Limb (tissue), 2 donors: ENCODE data around the gene PYM1.

Experiments used
- DNase-seq, 2 donors: peaks; one replicate each; pipeline ENCODE4 v3.0.0-alpha.2; 2016; ENCODE audit errors: extremely low spot score in 2 of 2

The PYM1 gene

GRCh38 chr12:55927588-55928502 lies at the start of gene PYM1:
TSS of gene PYM1 (minus strand) at chr12:55927894. CDS start at chr12:55927761, 133 bp downstream.
- DNase-seq: peak; percentile 45 to 77

GRCh38 chr12:55974308-55974730 lies 46.6 kb upstream of the PYM1 start:
- DNase-seq: peak in 1 of 2 donors; percentile 23

- DNase-seq: peak; percentile 98 to 100
Observed at GRCh38 chr12:55973599-55974307, 46.1 kb upstream of the PYM1 start, which contains the start of gene RAB5B. TSS of gene RAB5B (plus strand) at chr12:55974078. CDS start at chr12:55986961, 12,883 bp downstream.

DNA sequence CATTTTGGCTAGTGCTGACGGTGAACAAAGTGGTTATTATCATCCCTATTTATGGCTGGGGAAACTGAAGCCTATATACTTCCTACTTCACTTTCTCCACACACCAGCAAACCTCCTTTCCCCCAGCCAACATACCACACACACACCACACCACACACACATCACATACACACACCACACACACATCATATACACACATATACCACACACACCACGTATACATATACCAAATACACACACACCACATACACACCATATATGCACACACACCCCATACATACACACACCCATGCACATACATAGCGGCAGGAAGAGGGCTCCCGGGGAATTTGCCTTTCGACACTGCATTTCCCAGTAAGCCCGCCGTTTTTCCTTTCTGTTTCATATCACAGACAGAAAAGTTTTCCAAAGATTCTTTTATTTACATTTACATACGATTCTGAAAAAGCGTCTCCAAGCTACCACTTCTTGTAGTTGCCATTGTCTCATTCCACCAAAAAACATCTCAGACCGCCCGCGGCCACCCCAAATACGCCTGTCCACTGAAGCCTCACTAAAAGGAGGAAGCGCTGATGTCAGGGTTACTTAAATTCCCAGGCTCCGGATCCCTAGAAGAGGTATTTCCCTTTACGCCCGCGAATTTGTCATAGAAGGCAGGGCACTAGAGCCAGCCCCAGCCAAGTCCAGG lies 45.4 kb upstream of the PYM1 start:
- peak; percentile 51 to 54 for DNase-seq

DNA sequence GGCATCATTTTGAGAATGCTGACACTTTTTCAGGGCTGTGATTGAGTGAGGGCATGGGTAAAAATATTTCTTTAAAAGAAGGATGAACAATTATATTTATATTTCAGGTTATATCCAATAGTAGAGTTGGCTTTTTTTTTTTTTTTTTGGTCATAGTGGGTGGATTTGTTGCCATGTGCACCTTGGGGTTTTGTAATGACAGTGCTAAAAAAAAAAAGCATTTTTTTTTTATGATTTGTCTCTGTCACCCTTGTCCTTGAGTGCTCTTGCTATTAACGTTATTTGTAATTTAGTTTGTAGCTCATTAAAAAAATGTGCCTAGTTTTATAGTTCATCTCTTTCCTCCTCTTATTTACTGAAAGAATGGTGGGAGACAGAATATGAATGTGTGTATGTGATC lies 44.8 kb upstream of the PYM1 start:
- no peak for DNase-seq

DNA sequence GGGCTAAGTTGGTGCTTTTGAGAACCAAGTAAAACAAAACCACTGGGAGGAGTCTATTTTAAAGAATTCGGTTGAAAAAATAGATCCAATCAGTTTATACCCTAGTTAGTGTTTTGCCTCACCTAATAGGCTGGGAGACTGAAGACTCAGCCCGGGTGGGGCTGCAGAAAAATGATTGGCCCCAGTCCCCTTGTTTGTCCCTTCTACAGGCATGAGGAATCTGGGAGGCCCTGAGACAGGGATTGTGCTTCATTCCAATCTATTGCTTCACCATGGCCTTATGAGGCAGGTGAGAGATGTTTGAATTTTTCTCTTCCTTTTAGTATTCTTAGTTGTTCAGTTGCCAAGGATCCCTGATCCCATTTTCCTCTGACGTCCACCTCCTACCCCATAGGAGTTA lies 44.3 kb upstream of the PYM1 start:
- no peak for DNase-seq

DNA sequence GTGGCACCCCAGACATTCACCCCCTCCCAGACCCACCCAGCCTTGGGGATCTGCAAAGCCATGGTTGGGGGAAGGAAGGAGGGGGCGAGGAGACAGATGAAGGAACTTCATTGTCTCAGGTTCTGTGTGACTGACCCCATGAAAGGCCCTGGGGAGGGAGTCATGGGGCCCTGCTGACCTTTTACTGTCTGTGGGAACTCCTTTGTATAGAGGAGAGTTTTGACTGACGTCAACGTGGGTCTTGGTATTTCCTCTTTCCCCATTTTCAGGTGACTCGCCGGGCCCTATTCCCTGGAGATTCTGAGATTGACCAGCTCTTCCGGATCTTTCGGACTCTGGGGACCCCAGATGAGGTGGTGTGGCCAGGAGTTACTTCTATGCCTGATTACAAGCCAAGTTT lies 43.1 kb upstream of the PYM1 start:
- no peak for DNase-seq

DNA sequence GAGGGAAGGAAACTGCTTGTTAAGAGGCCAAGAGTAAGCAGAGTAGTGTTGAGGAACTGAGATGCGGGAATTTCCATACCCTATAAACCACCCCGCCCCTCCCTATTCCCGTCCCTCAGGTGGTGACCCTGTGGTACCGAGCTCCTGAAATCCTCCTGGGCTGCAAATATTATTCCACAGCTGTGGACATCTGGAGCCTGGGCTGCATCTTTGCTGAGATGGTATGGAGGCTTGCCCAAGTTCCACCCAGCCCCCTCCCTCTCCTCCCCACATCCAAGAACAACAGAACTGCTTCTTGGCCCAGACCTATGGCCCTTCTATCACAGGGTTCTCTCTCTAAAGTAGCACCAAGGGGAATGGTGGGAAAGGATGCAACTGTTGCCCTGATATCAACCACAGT lies 41.7 kb upstream of the PYM1 start:
- DNase-seq: no peak

GRCh38 chr12:55966408-55967281 lies 39.0 kb upstream of the PYM1 start, which contains the start of gene CDK2:
TSS of gene CDK2 (plus strand) at chr12:55966830. CDS start at chr12:55967009, 179 bp downstream.
- peak; percentile 94 for DNase-seq

- no peak for DNase-seq
Observed at GRCh38 chr12:55965941-55966407, 38.3 kb upstream of the PYM1 start, which contains the start of gene PMEL. TSS of gene PMEL (minus strand) at chr12:55966042. CDS start at chr12:55966011, 31 bp downstream.

DNA sequence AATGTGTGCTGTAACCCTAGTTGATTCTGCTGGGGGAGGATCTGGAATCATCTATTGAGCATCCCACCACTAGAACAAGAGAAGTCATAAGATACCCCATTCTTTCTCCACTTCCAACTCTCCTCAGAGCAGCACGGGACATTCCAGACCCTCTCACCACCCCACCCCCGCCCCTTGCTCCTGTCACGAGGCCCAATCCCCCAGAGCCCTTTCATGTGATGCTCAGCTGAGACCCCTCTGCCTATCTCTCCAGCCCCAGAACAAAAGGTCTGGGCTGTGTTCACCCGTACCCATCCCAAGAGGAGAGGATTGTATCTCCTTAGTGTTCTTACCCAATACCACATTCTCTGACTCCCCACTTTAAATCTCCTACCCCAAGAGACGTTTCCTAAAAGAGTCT lies 37.5 kb upstream of the PYM1 start:
- DNase-seq: no peak

DNA sequence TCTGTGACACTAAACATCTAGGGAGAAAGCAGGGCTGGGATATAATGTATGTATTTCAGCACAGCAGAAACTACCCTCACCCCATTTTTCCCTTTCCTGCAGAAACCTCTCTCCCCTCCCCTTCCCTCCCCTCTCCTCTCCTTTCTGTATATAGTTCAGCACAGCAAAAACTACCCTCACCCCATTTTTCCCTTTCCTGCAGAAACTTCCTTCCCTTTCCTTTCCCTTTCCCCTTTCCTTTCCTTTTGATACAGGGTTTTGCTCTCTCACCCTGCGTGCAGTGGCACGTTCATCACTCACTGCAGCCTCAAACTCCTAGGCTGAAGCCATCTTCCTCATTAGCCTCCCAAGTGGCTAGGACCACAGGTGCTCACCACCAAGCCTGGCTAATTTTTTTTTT lies 36.1 kb upstream of the PYM1 start:
- DNase-seq: no peak

DNA sequence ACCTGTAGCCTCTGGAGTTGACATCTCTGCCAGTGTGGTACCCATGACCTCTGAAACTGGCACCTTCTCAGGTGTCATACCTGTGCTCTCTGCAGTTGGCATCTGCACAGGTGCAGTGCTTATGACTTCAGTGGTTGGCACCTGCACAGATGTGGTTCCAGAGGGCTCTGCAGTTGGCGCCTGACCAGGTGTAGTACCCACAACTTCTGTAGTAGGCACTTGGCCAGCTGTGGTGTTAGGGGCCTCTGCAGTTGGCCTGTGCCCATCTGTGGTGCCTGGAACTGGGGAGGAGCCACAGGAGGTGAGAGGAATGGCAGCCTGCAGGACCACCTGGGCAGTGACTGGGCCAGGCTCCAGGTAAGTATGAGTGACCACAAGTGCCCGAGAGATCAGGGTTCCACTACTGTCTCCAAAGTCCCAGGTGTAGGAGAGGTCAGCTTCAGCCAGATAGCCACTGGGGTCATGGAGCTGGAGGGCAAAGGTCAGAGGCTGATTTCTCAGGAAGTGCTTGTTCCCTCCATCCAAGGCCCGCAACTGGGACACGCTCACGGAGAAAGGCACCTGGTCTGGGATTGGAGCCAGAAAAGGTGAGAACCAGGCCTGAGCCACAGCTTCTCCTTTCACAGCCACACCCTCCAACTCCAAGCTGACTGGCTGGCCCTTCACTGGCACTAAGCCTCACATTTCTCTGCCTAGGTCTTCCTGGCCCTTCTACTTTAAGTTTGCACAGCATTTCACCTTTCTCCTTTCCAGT lies 29.6 kb upstream of the PYM1 start:
- no peak for DNase-seq

- no peak for DNase-seq
Observed at GRCh38 chr12:55955800-55956508, 28.3 kb upstream of the PYM1 start.

GRCh38 chr12:55955344-55955743 lies 27.6 kb upstream of the PYM1 start:
- DNase-seq: no peak

DNA sequence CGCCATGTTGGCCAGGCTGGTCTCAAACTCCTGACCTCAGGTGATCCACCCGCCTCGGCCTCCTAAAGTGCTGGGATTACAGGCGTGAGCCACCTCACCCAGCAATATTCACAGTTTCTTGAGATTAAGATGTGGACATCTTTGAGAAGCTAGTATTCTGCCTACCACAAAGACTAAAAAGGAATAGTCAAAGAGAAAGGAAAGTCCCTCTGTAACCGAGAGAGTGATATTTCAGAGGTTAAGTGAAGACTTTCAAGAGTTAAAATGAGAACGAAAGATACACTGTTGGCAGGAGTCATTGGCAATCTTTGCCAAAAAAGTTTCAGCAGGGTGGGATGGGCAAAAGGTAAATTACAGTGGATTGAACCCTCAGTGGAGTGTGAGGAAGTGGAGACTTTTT lies 18.9 kb upstream of the PYM1 start:
- DNase-seq: no peak

GRCh38 chr12:55942577-55943136 lies 15.0 kb upstream of the PYM1 start:
- no peak for DNase-seq

- DNase-seq: no peak
Observed at GRCh38 chr12:55942055-55942454, 14.4 kb upstream of the PYM1 start.
